ENCODE data around the gene DNAJC4.

Gene DNAJC4

GRCh38 chr11:64261556-64262080, 31.3 kb downstream of the DNAJC4 start:
- DNase-seq: no peak

GRCh38 chr11:64262271-64263002, 32.1 kb downstream of the DNAJC4 start:
- DNase-seq: no peak

GRCh38 chr11:64263021-64263946, 32.9 kb downstream of the DNAJC4 start:
- no peak for DNase-seq

- no peak for DNase-seq
Observed at GRCh38 chr11:64263947-64264317, 33.6 kb downstream of the DNAJC4 start.

GRCh38 chr11:64264371-64264852, 34.1 kb downstream of the DNAJC4 start:
- DNase-seq: no peak

GRCh38 chr11:64265176-64266160, 35.1 kb downstream of the DNAJC4 start:
- no peak for DNase-seq

GRCh38 chr11:64266339-64266738, 36.0 kb downstream of the DNAJC4 start:
- no peak for DNase-seq

- no peak for DNase-seq
Observed at GRCh38 chr11:64267207-64267945, 37.0 kb downstream of the DNAJC4 start.

GRCh38 chr11:64268025-64268892, 37.9 kb downstream of the DNAJC4 start:
- no peak for DNase-seq

GRCh38 chr11:64268893-64269539, 38.7 kb downstream of the DNAJC4 start:
- DNase-seq: peak; percentile 45

- DNase-seq: peak; percentile 99
Observed at GRCh38 chr11:64269540-64270220, 39.3 kb downstream of the DNAJC4 start.

- DNase-seq: no peak
Observed at GRCh38 chr11:64275031-64275800, 44.9 kb downstream of the DNAJC4 start.

- DNase-seq: no peak
Observed at GRCh38 chr11:64275841-64276240, 45.5 kb downstream of the DNAJC4 start.

- no peak for DNase-seq
Observed at GRCh38 chr11:64276653-64277431, 46.5 kb downstream of the DNAJC4 start.

GRCh38 chr11:64278576-64279190, 48.3 kb downstream of the DNAJC4 start:
- no peak for DNase-seq

GRCh38 chr11:64281957-64282770, 51.8 kb downstream of the DNAJC4 start:
- no peak for DNase-seq

Measured in activated naive CD4-positive, alpha-beta T cell treated with Interleukin-2 at 50 U/mL for 16 hours (primary cell).